ENCODE measurements around the gene PLCH2. TPM values are rescaled to one million over a fixed set of nuclear protein-coding genes. Genes with fewer than 3 reads are reported as not detected.
A peak's percentile ranks its signal among the peaks of the same experiment; 100 is the strongest.

PLCH2 gene
- total RNA-seq, 1 experiment from 2014 or later: 123 TPM

- DNase-seq (ENCODE audit: unreplicated experiment): peak; percentile 68
- intact Hi-C loops (cut with micrococcal nuclease): loop anchor here (1.0 kb wide), 1 partner anchor 20 kb away; no protein-coding TSS in a partner anchor
- ChIA-PET POLR2A (interaction anchor here (0.5 to 3.6 kb wide), 9 partner anchors 8 to 298 kb away, joined by 3 to 36 read pairs (median 6); partner anchors contain the start of gene PEX10), CTCF (no interaction called here)
- H3K36me3 Mint-ChIP-seq (ENCODE audit: insufficient read depth, unreplicated experiment): peaks cover 13% of the 10 kb centered on the region
- H3K4me1 Mint-ChIP-seq (ENCODE audit: insufficient read depth, unreplicated experiment): peaks cover 31% of the 10 kb centered on the region
- H3K27ac Mint-ChIP-seq (ENCODE audit: low read depth, unreplicated experiment): peak overlapping the region; percentile 76
- H3K9me3 Mint-ChIP-seq (ENCODE audit: unreplicated experiment): no peaks in the 10 kb centered on the region
- TF ChIP-seq CTCF (IDR thresholded peaks at IDR 0.05; ENCODE audit: unreplicated experiment): no peak
- H3K27me3 Mint-ChIP-seq (ENCODE audit: insufficient read depth, unreplicated experiment): no peaks in the 10 kb centered on the region
- peak overlapping the region; percentile 81 for H3K4me3 Mint-ChIP-seq (ENCODE audit: unreplicated experiment)
- BruUV-seq (replicated peaks): no TSS peak
Measured at GRCh38 chr1:2526824-2527555, 50.9 kb downstream of the PLCH2 start.

- ChIA-PET POLR2A (interaction anchor here (0.9 to 3.6 kb wide), 5 partner anchors 18 to 298 kb away, joined by 3 to 36 read pairs (median 6); no protein-coding TSS in a partner anchor), CTCF (interaction anchor here (0.7 kb wide), 1 partner anchor 36 kb away, joined by 3 read pairs; no protein-coding TSS in a partner anchor)
- peaks cover 13% of the 10 kb centered on the region for H3K36me3 Mint-ChIP-seq (ENCODE audit: insufficient read depth, unreplicated experiment)
- DNase-seq (ENCODE audit: unreplicated experiment): no peak
- no TSS peak for BruUV-seq (replicated peaks)
- no peaks in the 10 kb centered on the region for H3K9me3 Mint-ChIP-seq (ENCODE audit: unreplicated experiment)
- H3K27ac Mint-ChIP-seq (ENCODE audit: low read depth, unreplicated experiment): no peak overlapping the region
- peak overlapping the region; percentile 81 for H3K4me3 Mint-ChIP-seq (ENCODE audit: unreplicated experiment)
- TF ChIP-seq CTCF (IDR thresholded peaks at IDR 0.05; ENCODE audit: unreplicated experiment): no peak
- peaks cover 31% of the 10 kb centered on the region for H3K4me1 Mint-ChIP-seq (ENCODE audit: insufficient read depth, unreplicated experiment)
- H3K27me3 Mint-ChIP-seq (ENCODE audit: insufficient read depth, unreplicated experiment): no peaks in the 10 kb centered on the region
- intact Hi-C loops (cut with micrococcal nuclease): no loop called here
Measured at GRCh38 chr1:2527556-2527860, 51.4 kb downstream of the PLCH2 start.

GRCh38 chr1:2528016-2528415, 51.9 kb downstream of the PLCH2 start:
- POLR2A ChIA-PET: no interaction called here
- Mint-ChIP-seq H3K27ac (ENCODE audit: low read depth, unreplicated experiment) (no peak overlapping the region), H3K27me3 (ENCODE audit: insufficient read depth, unreplicated experiment) (no peaks in the 10 kb centered on the region), H3K4me3 (ENCODE audit: unreplicated experiment) (no peak overlapping the region), H3K9me3 (ENCODE audit: unreplicated experiment) (no peaks in the 10 kb centered on the region), H3K36me3 (ENCODE audit: insufficient read depth, unreplicated experiment) (peaks cover 13% of the 10 kb centered on the region), H3K4me1 (ENCODE audit: insufficient read depth, unreplicated experiment) (peaks cover 31% of the 10 kb centered on the region)
- CTCF ChIA-PET: interaction anchor here (0.7 kb wide), 1 partner anchor 37 kb away, joined by 3 read pairs; no protein-coding TSS in a partner anchor
- TF ChIP-seq CTCF (IDR thresholded peaks at IDR 0.05; ENCODE audit: unreplicated experiment): no peak
- DNase-seq (ENCODE audit: unreplicated experiment): peak; percentile 43
- no TSS peak for BruUV-seq (replicated peaks)
- intact Hi-C loops (cut with micrococcal nuclease): no loop called here

- BruUV-seq (replicated peaks): no TSS peak
- no peak for DNase-seq (ENCODE audit: unreplicated experiment)
Measured at GRCh38 chr1:2528611-2528965, 52.5 kb downstream of the PLCH2 start.

More at GRCh38 chr1:2528611-2528965, 52.5 kb downstream of the PLCH2 start:
- H3K36me3 Mint-ChIP-seq (ENCODE audit: insufficient read depth, unreplicated experiment): peaks cover 12% of the 10 kb centered on the region
- H3K4me1 Mint-ChIP-seq (ENCODE audit: insufficient read depth, unreplicated experiment): peaks cover 36% of the 10 kb centered on the region
- no peak for TF ChIP-seq CTCF (IDR thresholded peaks at IDR 0.05; ENCODE audit: unreplicated experiment)
- H3K4me3 Mint-ChIP-seq (ENCODE audit: unreplicated experiment): no peak overlapping the region
- POLR2A ChIA-PET: no interaction called here
- no peaks in the 10 kb centered on the region for H3K27me3 Mint-ChIP-seq (ENCODE audit: insufficient read depth, unreplicated experiment)
- H3K9me3 Mint-ChIP-seq (ENCODE audit: unreplicated experiment): no peaks in the 10 kb centered on the region
- CTCF ChIA-PET: interaction anchor here (0.9 kb wide), 1 partner anchor 19 kb away, joined by 3 read pairs; no protein-coding TSS in a partner anchor
- intact Hi-C loops (cut with micrococcal nuclease): no loop called here
- no peak overlapping the region for H3K27ac Mint-ChIP-seq (ENCODE audit: low read depth, unreplicated experiment)

Measured in MCF 10A (cell line).